Fibroblast of villous mesenchyme (primary cell): Measurements from ENCODE around the gene GMNC. TPM values are rescaled to one million over a fixed set of nuclear protein-coding genes. Genes with fewer than 3 reads are reported as not detected.

Source experiments
- DNase-seq: peaks from one replicate; pipeline ENCODE4 v3.0.0-alpha.2; 2010; ENCODE audit warnings: low read depth
- H3K4me3 ChIP-seq: 2 replicates; pipeline ENCODE4 v1.5.1; 2011; ENCODE audit warnings: low read depth, mild to moderate bottlenecking, low read length
- total RNA-seq: library from RNA; depleted of rRNA; stranded (reverse); fragments of >200 nt; gene quantifications from 2 replicates; pipeline ENCODE4 v1.2.3, GENCODE V29; 2012
- TF ChIP-seq, protein P1 (sequence below): IDR thresholded peaks from 2 replicates; pipeline ENCODE4 v1.5.1; 2012; ENCODE audit warnings: low read depth, mild to moderate bottlenecking, low read length; ENCODE audit not compliant: insufficient read depth

The GMNC gene
- total RNA-seq, 1 donor: 3.9 TPM

DNA sequence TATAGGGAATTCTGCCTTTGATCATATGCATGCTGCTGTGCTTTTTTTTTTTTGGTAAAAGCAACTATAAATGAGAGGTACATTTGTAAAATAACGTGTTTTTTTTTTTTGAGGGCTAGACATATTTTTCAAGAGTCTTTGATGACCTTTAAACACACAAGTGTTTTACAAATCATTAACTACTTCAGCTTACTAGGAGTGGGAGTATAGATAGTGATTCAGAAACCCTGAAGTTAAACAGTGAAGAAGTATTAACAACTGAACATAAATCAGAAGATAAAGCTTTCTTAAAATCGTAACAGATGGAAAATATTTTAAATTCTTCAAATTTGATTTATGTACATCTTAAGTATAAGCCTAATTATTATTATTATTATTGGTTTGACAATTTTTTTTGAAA is 2.9 kb upstream of the GMNC start:
- no peak for DNase-seq
- H3K4me3 ChIP-seq: no peak overlapping the region
- TF ChIP-seq, protein P1, sequence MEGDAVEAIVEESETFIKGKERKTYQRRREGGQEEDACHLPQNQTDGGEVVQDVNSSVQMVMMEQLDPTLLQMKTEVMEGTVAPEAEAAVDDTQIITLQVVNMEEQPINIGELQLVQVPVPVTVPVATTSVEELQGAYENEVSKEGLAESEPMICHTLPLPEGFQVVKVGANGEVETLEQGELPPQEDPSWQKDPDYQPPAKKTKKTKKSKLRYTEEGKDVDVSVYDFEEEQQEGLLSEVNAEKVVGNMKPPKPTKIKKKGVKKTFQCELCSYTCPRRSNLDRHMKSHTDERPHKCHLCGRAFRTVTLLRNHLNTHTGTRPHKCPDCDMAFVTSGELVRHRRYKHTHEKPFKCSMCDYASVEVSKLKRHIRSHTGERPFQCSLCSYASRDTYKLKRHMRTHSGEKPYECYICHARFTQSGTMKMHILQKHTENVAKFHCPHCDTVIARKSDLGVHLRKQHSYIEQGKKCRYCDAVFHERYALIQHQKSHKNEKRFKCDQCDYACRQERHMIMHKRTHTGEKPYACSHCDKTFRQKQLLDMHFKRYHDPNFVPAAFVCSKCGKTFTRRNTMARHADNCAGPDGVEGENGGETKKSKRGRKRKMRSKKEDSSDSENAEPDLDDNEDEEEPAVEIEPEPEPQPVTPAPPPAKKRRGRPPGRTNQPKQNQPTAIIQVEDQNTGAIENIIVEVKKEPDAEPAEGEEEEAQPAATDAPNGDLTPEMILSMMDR: no peak

- TF ChIP-seq, protein P1: no peak
- no peak overlapping the region for H3K4me3 ChIP-seq
- no peak for DNase-seq
These were observed 1.5 kb upstream of the GMNC start for GRCh38 chr3:190864002-190864401.

- H3K4me3 ChIP-seq: peak overlapping the region; percentile 66
- DNase-seq: peak; percentile 1
- TF ChIP-seq, protein P1: no peak
These were observed 598 bp upstream of the GMNC start for GRCh38 chr3:190863119-190863465.

DNA sequence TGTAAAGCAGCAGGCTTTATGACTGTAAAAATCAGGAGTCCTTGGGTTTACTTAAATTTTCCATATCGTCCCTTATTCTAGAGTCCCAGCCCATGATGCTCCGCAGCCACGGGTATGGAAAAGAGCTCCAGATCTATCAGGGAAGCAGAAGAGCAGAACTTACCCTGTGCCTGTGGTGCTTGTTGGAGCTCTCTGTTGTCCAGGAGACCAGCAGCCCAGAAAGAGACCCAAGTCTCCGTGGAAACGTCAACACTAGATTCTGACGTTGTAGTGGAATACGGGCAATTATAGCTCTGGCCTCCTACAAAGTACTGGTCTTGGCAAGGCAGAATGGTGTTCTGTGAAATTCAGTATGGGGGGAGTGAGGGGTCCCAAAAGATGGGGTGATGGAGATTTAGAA is 2.0 kb downstream of the GMNC start:
- DNase-seq: no peak
- TF ChIP-seq, protein P1: no peak
- no peak overlapping the region for H3K4me3 ChIP-seq

DNA sequence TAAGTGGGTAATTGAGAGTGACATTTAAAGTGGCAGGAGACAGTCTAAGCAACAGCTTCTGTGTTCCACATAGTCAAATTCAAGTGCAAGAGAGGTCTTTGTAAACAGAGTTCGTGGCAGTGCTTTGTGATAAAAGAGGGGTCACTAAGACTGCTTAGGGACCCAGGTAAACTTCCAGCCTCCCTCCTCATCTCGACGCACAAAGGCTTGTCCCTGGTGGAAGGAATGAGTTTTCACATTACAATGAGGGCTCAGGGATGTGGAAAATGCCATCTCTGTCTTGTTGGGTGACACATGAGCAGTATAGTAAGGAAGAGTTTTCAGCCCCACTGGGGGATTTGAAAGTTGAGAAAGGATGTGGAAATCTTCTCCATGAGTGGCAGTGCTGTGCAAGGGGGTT is 7.3 kb downstream of the GMNC start:
- TF ChIP-seq, protein P1: peak; percentile 9
- H3K4me3 ChIP-seq: no peak overlapping the region
- no peak for DNase-seq

- H3K4me3 ChIP-seq: no peak overlapping the region
- TF ChIP-seq, protein P1: no peak
- no peak for DNase-seq
These were observed 8.4 kb downstream of the GMNC start for GRCh38 chr3:190854062-190854461.

DNA sequence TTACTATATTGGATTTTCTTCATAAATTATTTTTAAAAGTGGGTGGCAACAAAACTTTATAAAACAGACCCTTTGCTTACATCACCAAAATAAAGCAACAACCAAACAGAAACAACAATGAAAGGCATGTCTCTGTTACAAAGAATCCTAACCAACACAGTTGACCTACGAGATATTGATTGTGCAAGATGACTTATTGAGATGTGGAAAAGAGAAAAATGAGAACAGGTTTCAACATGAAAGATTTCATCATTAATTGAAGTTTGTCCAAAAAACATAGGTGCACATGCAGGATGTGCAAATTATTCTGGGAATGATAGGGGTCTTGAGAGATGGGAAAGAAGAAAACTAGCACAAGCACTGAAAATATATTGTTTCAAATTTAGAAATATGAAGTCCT is 9.0 kb downstream of the GMNC start:
- TF ChIP-seq, protein P1: no peak
- no peak for DNase-seq
- no peak overlapping the region for H3K4me3 ChIP-seq
